ENCODE data around the gene FAM149A. TPM values are rescaled to one million over a fixed set of nuclear protein-coding genes. Genes with fewer than 3 reads are reported as not detected.

The FAM149A gene
- total RNA-seq, 3 donors from 2014 or later: 7.9 to 22.9 (median 8.0) TPM

DNA sequence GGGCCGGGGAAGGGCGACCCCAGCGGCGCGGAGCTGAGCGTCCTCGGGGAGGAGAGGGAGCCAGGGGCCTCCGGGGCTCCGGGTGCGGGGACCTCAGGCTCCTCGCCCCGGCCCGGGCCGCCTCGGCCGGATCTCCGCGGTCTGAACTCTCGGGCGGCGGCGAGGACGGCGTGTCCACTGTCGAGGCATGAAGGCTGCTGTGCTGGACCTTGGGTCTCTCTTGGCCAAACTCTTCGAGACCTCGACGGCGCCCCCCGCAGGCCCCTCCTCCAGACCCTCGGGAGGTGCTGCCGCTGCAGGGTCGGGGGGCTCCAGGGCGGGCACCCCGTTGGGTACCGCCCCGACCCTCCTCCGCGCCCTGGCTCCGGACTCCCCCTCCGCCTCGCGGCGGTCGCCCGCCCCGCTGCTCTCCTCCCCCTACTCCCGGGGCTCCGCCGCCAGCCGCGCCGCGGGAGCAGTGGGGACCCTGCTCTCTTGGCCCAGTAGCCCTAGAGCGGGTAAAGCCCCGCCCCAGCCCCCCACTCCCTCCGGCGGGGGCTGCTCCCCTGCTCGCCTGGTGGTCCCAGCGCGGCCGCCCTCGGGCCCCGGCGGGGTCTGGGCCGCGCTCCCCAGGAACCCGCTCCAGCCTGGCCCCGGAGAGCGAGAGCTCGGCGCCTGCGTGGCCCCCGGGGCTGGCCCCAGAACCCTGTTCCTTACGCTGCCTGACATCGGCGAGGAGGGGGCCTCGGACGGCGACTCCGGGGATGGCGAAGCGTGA, 564 bp downstream of the FAM149A start:
- DNase-seq (ENCODE audit: low spot score in 2 of 2): no peak

DNA sequence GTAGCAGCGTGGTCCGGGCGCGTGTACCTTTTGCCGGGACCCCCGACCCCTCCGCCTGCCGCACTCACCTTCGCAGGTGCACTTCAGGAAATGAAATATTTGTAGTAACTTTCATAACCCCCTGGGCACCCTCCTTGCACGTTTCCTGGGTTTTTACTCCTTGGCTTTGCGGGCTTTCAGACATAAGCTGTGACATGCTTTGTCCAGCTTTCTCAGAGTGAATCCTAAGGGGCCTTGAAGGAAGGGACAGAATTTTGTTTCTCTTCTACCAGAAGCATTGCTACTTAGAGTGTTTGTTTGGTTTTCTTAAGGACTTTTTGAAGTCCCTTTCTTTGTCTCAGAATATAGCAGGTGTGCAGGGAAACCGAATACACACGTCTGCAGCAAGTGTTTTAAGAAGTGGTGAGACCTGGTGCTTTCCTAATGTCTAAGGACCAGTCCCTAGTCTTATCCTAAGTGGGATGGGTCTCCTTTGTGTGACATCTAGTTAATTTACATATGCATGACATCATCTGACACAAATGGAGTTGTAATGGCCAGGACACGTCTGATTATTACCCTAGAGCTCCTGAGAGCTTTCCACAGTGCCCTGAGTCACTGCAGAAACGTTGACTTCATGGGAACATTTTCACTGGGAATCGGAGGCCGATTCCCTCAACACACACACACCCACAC, 1.3 kb downstream of the FAM149A start:
- Histone ChIP-seq H3K27ac (peak overlapping the region in 1 of 2 donors; percentile 21), H3K27me3 (peaks cover 4 to 5% of the 10 kb centered on the region in 2 donors), H3K4me1 (no peaks in the 10 kb centered on the region), H3K9me3 (no peaks in the 10 kb centered on the region), H3K4me3 (peak overlapping the region; percentile 57 to 79 (median 60)), H3K36me3 (no peaks in the 10 kb centered on the region)
- intact Hi-C loops (cut with DNase I; ENCODE audit: low total_unique reads): no loop called here
- TF ChIP-seq POLR2A (IDR thresholded peaks at IDR 0.05): no peak
- TF ChIP-seq, protein P1, sequence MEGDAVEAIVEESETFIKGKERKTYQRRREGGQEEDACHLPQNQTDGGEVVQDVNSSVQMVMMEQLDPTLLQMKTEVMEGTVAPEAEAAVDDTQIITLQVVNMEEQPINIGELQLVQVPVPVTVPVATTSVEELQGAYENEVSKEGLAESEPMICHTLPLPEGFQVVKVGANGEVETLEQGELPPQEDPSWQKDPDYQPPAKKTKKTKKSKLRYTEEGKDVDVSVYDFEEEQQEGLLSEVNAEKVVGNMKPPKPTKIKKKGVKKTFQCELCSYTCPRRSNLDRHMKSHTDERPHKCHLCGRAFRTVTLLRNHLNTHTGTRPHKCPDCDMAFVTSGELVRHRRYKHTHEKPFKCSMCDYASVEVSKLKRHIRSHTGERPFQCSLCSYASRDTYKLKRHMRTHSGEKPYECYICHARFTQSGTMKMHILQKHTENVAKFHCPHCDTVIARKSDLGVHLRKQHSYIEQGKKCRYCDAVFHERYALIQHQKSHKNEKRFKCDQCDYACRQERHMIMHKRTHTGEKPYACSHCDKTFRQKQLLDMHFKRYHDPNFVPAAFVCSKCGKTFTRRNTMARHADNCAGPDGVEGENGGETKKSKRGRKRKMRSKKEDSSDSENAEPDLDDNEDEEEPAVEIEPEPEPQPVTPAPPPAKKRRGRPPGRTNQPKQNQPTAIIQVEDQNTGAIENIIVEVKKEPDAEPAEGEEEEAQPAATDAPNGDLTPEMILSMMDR (IDR thresholded peaks at IDR 0.05): no peak
- TF ChIP-seq POLR2AphosphoS5 (IDR thresholded peaks at IDR 0.05): no peak
- no peak for DNase-seq (ENCODE audit: low spot score in 2 of 2)

More for the DNA sequence above, 564 bp downstream of the FAM149A start:
- Histone ChIP-seq H3K4me3 (peak overlapping the region; percentile 57 to 79 (median 60)), H3K27ac (peak overlapping the region in 1 of 2 donors; percentile 33), H3K36me3 (no peaks in the 10 kb centered on the region), H3K9me3 (no peaks in the 10 kb centered on the region), H3K27me3 (peaks cover 4 to 5% of the 10 kb centered on the region in 2 donors), H3K4me1 (no peaks in the 10 kb centered on the region)
- intact Hi-C loops (cut with DNase I; ENCODE audit: low total_unique reads): loop anchor here (5.0 kb wide), 1 partner anchor 307 kb away; no protein-coding TSS in a partner anchor
- no peak for TF ChIP-seq POLR2AphosphoS5 (IDR thresholded peaks at IDR 0.05)
- no peak for TF ChIP-seq POLR2A (IDR thresholded peaks at IDR 0.05)
- TF ChIP-seq, protein P1 (IDR thresholded peaks at IDR 0.05): no peak

DNA sequence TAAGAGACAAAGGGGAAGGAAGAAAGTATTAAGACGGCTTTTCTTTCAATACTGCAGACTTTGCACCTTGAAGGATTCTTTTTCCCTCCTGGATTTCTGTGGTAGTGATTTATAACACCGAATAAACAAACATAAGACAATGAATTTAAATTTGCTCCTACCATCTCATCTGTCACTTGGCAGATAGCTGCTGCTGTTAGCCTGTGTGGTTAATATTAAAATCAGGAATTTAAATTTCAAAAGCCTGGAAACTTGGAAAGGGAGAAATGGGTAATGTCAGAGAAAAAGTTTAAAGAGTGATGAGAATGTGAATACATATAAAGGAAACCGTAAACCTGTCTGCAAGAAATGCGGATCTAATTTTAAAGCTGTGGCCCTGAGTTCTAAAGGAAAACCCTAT, 3.4 kb downstream of the FAM149A start:
- H3K9me3 ChIP-seq: no peaks in the 10 kb centered on the region
- no peaks in the 10 kb centered on the region for H3K36me3 ChIP-seq
- no peak overlapping the region for H3K27ac ChIP-seq
- no peak for DNase-seq (ENCODE audit: low spot score in 2 of 2)
- TF ChIP-seq POLR2A (IDR thresholded peaks at IDR 0.05) (no peak), POLR2AphosphoS5 (IDR thresholded peaks at IDR 0.05) (no peak)
- TF ChIP-seq, protein P1 (IDR thresholded peaks at IDR 0.05): no peak
- H3K4me3 ChIP-seq: no peak overlapping the region
- intact Hi-C loops (cut with DNase I; ENCODE audit: low total_unique reads): no loop called here
- peaks cover 4 to 5% of the 10 kb centered on the region in 2 donors for H3K27me3 ChIP-seq
- no peaks in the 10 kb centered on the region for H3K4me1 ChIP-seq

DNA sequence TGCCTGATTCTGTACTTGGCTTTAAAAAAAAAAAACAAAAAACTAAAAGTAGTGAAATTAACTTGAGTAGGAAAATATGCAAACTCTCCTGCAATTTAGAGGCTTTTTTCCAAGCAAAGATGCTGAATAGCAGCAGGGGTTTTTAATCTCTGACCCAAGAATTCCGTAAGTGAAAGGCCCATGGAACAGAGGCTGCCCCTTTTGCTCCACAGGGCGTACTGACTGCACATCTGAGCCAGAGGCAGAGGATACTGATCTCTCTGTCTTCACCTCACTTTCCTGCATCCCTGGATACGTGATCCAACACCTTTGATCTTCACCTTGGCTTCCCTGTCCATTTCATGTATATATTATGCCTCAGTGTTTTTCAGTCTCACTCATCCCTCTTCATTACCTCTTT, 3.9 kb downstream of the FAM149A start:
- no peak for DNase-seq (ENCODE audit: low spot score in 2 of 2)
- no peak overlapping the region for H3K4me3 ChIP-seq
- no peak overlapping the region for H3K27ac ChIP-seq
- peaks cover 4 to 5% of the 10 kb centered on the region in 2 donors for H3K27me3 ChIP-seq
- intact Hi-C loops (cut with DNase I; ENCODE audit: low total_unique reads): no loop called here
- H3K36me3 ChIP-seq: no peaks in the 10 kb centered on the region
- no peaks in the 10 kb centered on the region for H3K9me3 ChIP-seq
- no peaks in the 10 kb centered on the region for H3K4me1 ChIP-seq
- TF ChIP-seq POLR2A (IDR thresholded peaks at IDR 0.05) (no peak), POLR2AphosphoS5 (IDR thresholded peaks at IDR 0.05) (no peak)
- TF ChIP-seq, protein P1 (IDR thresholded peaks at IDR 0.05): no peak

GRCh38 chr4:186109245-186109644, 4.7 kb downstream of the FAM149A start:
- Histone ChIP-seq H3K4me3 (no peak overlapping the region), H3K27me3 (peaks cover 4 to 5% of the 10 kb centered on the region in 2 donors), H3K27ac (no peak overlapping the region), H3K9me3 (no peaks in the 10 kb centered on the region), H3K4me1 (no peaks in the 10 kb centered on the region), H3K36me3 (no peaks in the 10 kb centered on the region)
- TF ChIP-seq POLR2AphosphoS5 (IDR thresholded peaks at IDR 0.05): no peak
- no peak for TF ChIP-seq POLR2A (IDR thresholded peaks at IDR 0.05)
- TF ChIP-seq, protein P1 (IDR thresholded peaks at IDR 0.05): no peak
- intact Hi-C loops (cut with DNase I; ENCODE audit: low total_unique reads): no loop called here
- no peak for DNase-seq (ENCODE audit: low spot score in 2 of 2)

Data from breast epithelium (tissue), 4 donors.